Activated naive CD4-positive, alpha-beta T cell (primary cell): ENCODE results near the gene UBALD1.

Experiments
- DNase-seq, 4 experiments: peaks; one replicate each; lab custom pipeline; 2025; lab: John Stamatoyannopoulos, UW

Gene UBALD1

GRCh38 chr16:4614571-4615383 is at the start of gene UBALD1:
UBALD1 (minus strand) TSS chr16:4614888; CDS start chr16:4614797, 91 bp downstream.
- peak; percentile 42 to 65 (median 44) for DNase-seq

- DNase-seq: no peak
Observed at GRCh38 chr16:4663777-4664465, 49.2 kb upstream of the UBALD1 start.

- DNase-seq: no peak
Observed at GRCh38 chr16:4663465-4663776, 48.7 kb upstream of the UBALD1 start.

GRCh38 chr16:4661661-4662060 is 47.0 kb upstream of the UBALD1 start:
- no peak for DNase-seq

- DNase-seq: peak in 3 of 4 experiments; percentile 33 to 58 (median 57)
Observed at GRCh38 chr16:4660454-4661007, 45.8 kb upstream of the UBALD1 start.

- no peak for DNase-seq
Observed at GRCh38 chr16:4659363-4660353, 45.0 kb upstream of the UBALD1 start.

GRCh38 chr16:4656695-4657686 is 42.3 kb upstream of the UBALD1 start:
- DNase-seq: no peak

GRCh38 chr16:4656221-4656620 is 41.5 kb upstream of the UBALD1 start:
- DNase-seq: no peak

- no peak for DNase-seq
Observed at GRCh38 chr16:4655801-4656200, 41.1 kb upstream of the UBALD1 start.

GRCh38 chr16:4654964-4655590 is 40.4 kb upstream of the UBALD1 start:
- DNase-seq: no peak

- DNase-seq: no peak
Observed at GRCh38 chr16:4654011-4654963, 39.6 kb upstream of the UBALD1 start.

- no peak for DNase-seq
Observed at GRCh38 chr16:4652561-4652960, 37.9 kb upstream of the UBALD1 start.

- DNase-seq: no peak
Observed at GRCh38 chr16:4651827-4652226, 37.1 kb upstream of the UBALD1 start.

- peak; percentile 24 to 59 (median 40) for DNase-seq
Observed at GRCh38 chr16:4650443-4651074, 35.9 kb upstream of the UBALD1 start.

- DNase-seq: peak in 1 of 4 experiments; percentile 19
Observed at GRCh38 chr16:4649744-4650442, 35.2 kb upstream of the UBALD1 start.

- no peak for DNase-seq
Observed at GRCh38 chr16:4648917-4649316, 34.2 kb upstream of the UBALD1 start.

- DNase-seq: no peak
Observed at GRCh38 chr16:4647644-4647980, 32.9 kb upstream of the UBALD1 start.
